Panc1 (cell line): Measurements from ENCODE around the gene NMT1. TPM values are rescaled to one million over a fixed set of nuclear protein-coding genes. Genes with fewer than 3 reads are reported as not detected.

Source experiments
- ATAC-seq: fragments of 200-7000 bp; cut with Tn5 transposase; 2 replicates; pipeline ENCODE4 v1.9.1; 2020; ENCODE audit warnings: mild to moderate bottlenecking, moderate library complexity
- BruUV-seq: library from RNA; stranded (reverse); fragments of 400-500 nt; replicated peaks from 2 replicates; lab custom pipeline; 2021; lab: Mats Ljungman, UMichigan
- CTCF ChIA-PET: fragments of 300-600 bp; sonication (Branson Sonifier 250); formaldehyde crosslinking; loops from one replicate; lab custom pipeline; 2022; ENCODE audit warnings: antibody characterized with exemption; lab: Charles Lee
- POLR2A ChIA-PET: fragments of 300-600 bp; sonication (Branson Sonifier 250); formaldehyde crosslinking; loops from one replicate; lab custom pipeline; 2022; ENCODE audit warnings: antibody characterized with exemption; lab: Charles Lee
- DNase-seq: peaks from one replicate; pipeline ENCODE4 v3.0.0-alpha.2; 2010; ENCODE audit warnings: low read depth, low spot score
- H3K27ac ChIP-seq: 2 replicates; pipeline ENCODE4 v1.5.1; 2011; ENCODE audit warnings: mild to moderate bottlenecking, low read length, inconsistent platforms
- H3K27me3 ChIP-seq: fragments of 200-500 bp; sonication (Bioruptor generic); 2 replicates; pipeline ENCODE4 v1.6.0; 2014; ENCODE audit warnings: low read length, inconsistent platforms; ENCODE audit not compliant: control insufficient read depth, insufficient read depth
- H3K36me3 ChIP-seq: fragments of 200-500 bp; sonication (Bioruptor generic); 2 replicates; pipeline ENCODE4 v1.5.1; 2014; ENCODE audit warnings: inconsistent platforms, mild to moderate bottlenecking, low read length, moderate library complexity; ENCODE audit not compliant: control insufficient read depth, insufficient read depth
- H3K4me1 ChIP-seq: 2 replicates; pipeline ENCODE4 v1.5.1; 2011; ENCODE audit warnings: inconsistent platforms, mild to moderate bottlenecking, low read length, moderate library complexity; ENCODE audit not compliant: control insufficient read depth, insufficient read depth
- H3K4me3 ChIP-seq, 2 experiments: 2 replicates each; pipeline ENCODE4 v1.5.1; 2011 to 2012; ENCODE audit warnings: low read depth in 2 of 2, low read length in 2 of 2, mild to moderate bottlenecking in 2 of 2, inconsistent platforms in 1 of 2, moderate library complexity in 1 of 2
- H3K9me3 ChIP-seq: fragments of 200-500 bp; sonication (Bioruptor generic); 2 replicates; pipeline ENCODE4 v1.5.1; 2014; ENCODE audit warnings: low read depth, mild to moderate bottlenecking, inconsistent platforms, low read length, moderate library complexity; ENCODE audit not compliant: control insufficient read depth, insufficient read depth
- CTCF ChIP-seq: fragments of 450-650 bp; IDR thresholded peaks from 2 replicates; pipeline ENCODE4 v1.5.1; 2017; ENCODE audit warnings: mild to moderate bottlenecking
- POLR2AphosphoS5 ChIP-seq: IDR thresholded peaks from 2 replicates; pipeline ENCODE4 v1.6.1; 2012; ENCODE audit warnings: mild to moderate bottlenecking, low read depth, low read length, moderate library complexity
- REST ChIP-seq, 2 experiments: IDR thresholded peaks; 2 replicates each; pipeline ENCODE4 v1.6.1; 2011 to 2012; ENCODE audit warnings: low read depth in 2 of 2, control low read depth in 1 of 2, low read length in 1 of 2, mild to moderate bottlenecking in 1 of 2, moderate library complexity in 1 of 2; ENCODE audit not compliant: insufficient read depth in 1 of 2
- SIN3A ChIP-seq: IDR thresholded peaks from 2 replicates; pipeline ENCODE4 v1.6.1; 2012; ENCODE audit warnings: low read depth, mild to moderate bottlenecking, low read length, moderate library complexity, borderline replicate concordance; ENCODE audit not compliant: insufficient read depth
- TCF7L2 ChIP-seq: IDR thresholded peaks from 2 replicates; pipeline ENCODE4 v1.6.1; 2011; ENCODE audit warnings: mild to moderate bottlenecking, low read depth, low read length, inconsistent platforms
- in situ Hi-C: cut with HindIII; loops from 2 replicates; pipeline ENCODE4 v1.10.0; 2016; ENCODE audit warnings: low sequenced_read_pairs, low pct_unique_long_range_greater_than_20kb
- intact Hi-C: fragments of 100-400 bp; cut with micrococcal nuclease; formaldehyde crosslinking; loops from one replicate; pipeline ENCODE4 v1.10.0; 2022; ENCODE audit not compliant: unreplicated experiment
- total RNA-seq: library from RNA; stranded (reverse); gene quantifications from one replicate; pipeline ENCODE4 v1.2.1, GENCODE V29; 2021; ENCODE audit not compliant: unreplicated experiment

The NMT1 gene
- total RNA-seq, 1 experiment from 2014 or later, result 105 TPM

- Histone ChIP-seq H3K27me3 (no peaks in the 10 kb centered on the region), H3K4me1 (peaks cover 19% of the 10 kb centered on the region), H3K4me3 (no peak overlapping the region), H3K36me3 (no peaks in the 10 kb centered on the region), H3K27ac (no peak overlapping the region), H3K9me3 (no peaks in the 10 kb centered on the region)
- DNase-seq (no peak), ATAC-seq (no peak)
- CTCF ChIA-PET, result interaction anchor here (0.6 to 3.5 kb wide), 4 partner anchors 100 to 131 kb away, joined by 3 to 15 read pairs (median 4); no protein-coding TSS in a partner anchor
- intact Hi-C loops (no loop called here), in situ Hi-C loops (no loop called here)
- POLR2A ChIA-PET, result interaction anchor here (0.6 kb wide), 1 partner anchor 27 kb away, joined by 5 read pairs; no protein-coding TSS in a partner anchor
- TF ChIP-seq TCF7L2, result no peak
- no peak for TF ChIP-seq CTCF
- no peak for TF ChIP-seq SIN3A
- no TSS peak for BruUV-seq
Measured at GRCh38 chr17:45020354-45021138, 40.6 kb upstream of the NMT1 start.

GRCh38 chr17:45021607-45022287 is 39.4 kb upstream of the NMT1 start:
- H3K4me3 ChIP-seq, result peak overlapping the region; percentile 21 to 48
- no peaks in the 10 kb centered on the region for H3K36me3 ChIP-seq
- H3K27me3 ChIP-seq, result no peaks in the 10 kb centered on the region
- TF ChIP-seq POLR2AphosphoS5 (no peak), CTCF (peak; percentile 95), REST (IDR thresholded peaks at IDR 0.05; ENCODE audit: insufficient read depth in 1 of 2, low read depth in 2 of 2, low read length in 1 of 2) (no peak)
- peak overlapping the region; percentile 17; the same call in 1 of the 2 replicates for H3K27ac ChIP-seq
- ATAC-seq (peak; percentile 82), DNase-seq (no peak)
- no peaks in the 10 kb centered on the region for H3K9me3 ChIP-seq
- H3K4me1 ChIP-seq, result peaks cover 19% of the 10 kb centered on the region
- in situ Hi-C loops (no loop called here), intact Hi-C loops (loop anchor here (1.0 kb wide), 1 partner anchor 101 kb away; no protein-coding TSS in a partner anchor)
- ChIA-PET POLR2A (no interaction called here), CTCF (interaction anchor here (0.6 to 3.5 kb wide), 3 partner anchors 101 to 236 kb away, joined by 3 to 15 read pairs (median 3); no protein-coding TSS in a partner anchor)
- BruUV-seq, result no TSS peak
